GM23248 (cell line): Measurements from ENCODE around the gene MITF. TPM values are rescaled to one million over a fixed set of nuclear protein-coding genes. Genes with fewer than 3 reads are reported as not detected.

ENCODE experiments used
- DNase-seq: peaks from one replicate; pipeline ENCODE4 v3.0.0-alpha.2; 2015
- H2AFZ ChIP-seq: fragments of 200-600 bp; sonication (generic); 2 replicates; pipeline ENCODE4 v1.6.1; 2016; ENCODE audit warnings: antibody characterized with exemption
- H3F3A ChIP-seq: fragments of 200-600 bp; sonication (generic); 2 replicates; pipeline ENCODE4 v1.6.1; 2016; ENCODE audit warnings: mild to moderate bottlenecking, antibody characterized with exemption, mixed run types; ENCODE audit not compliant: insufficient read depth
- H3K27ac ChIP-seq: fragments of 200-600 bp; sonication (generic); 2 replicates; pipeline ENCODE4 v1.5.1; 2016; ENCODE audit warnings: mild to moderate bottlenecking
- H3K27me3 ChIP-seq: fragments of 200-600 bp; sonication (generic); replicated peaks from 2 replicates; pipeline ENCODE4 v1.6.1; 2016; ENCODE audit warnings: mild to moderate bottlenecking; ENCODE audit not compliant: insufficient read depth
- H3K36me3 ChIP-seq: fragments of 200-600 bp; sonication (generic); 2 replicates; pipeline ENCODE4 v1.6.1; 2016; ENCODE audit warnings: low read depth, mild to moderate bottlenecking
- H3K4me1 ChIP-seq: fragments of 200-600 bp; sonication (generic); 2 replicates; pipeline ENCODE4 v1.6.1; 2016; ENCODE audit warnings: mild to moderate bottlenecking; ENCODE audit not compliant: insufficient read depth
- H3K4me2 ChIP-seq: fragments of 200-600 bp; sonication (generic); one replicate; pipeline ENCODE4 v1.6.1; 2016; ENCODE audit warnings: mild to moderate bottlenecking; ENCODE audit not compliant: unreplicated experiment
- H3K4me3 ChIP-seq: fragments of 200-600 bp; sonication (generic); 2 replicates; pipeline ENCODE4 v1.5.1; 2016; ENCODE audit warnings: mild to moderate bottlenecking
- H3K79me2 ChIP-seq: fragments of 200-600 bp; sonication (generic); 2 replicates; pipeline ENCODE4 v1.6.1; 2016; ENCODE audit warnings: mild to moderate bottlenecking; ENCODE audit not compliant: insufficient read depth
- H3K9ac ChIP-seq: fragments of 200-600 bp; sonication (generic); 2 replicates; pipeline ENCODE4 v1.6.1; 2016; ENCODE audit warnings: mild to moderate bottlenecking
- H3K9me2 ChIP-seq: fragments of 200-600 bp; sonication (generic); 2 replicates; pipeline ENCODE4 v1.6.1; 2016; ENCODE audit warnings: mixed run types, mild to moderate bottlenecking, moderate library complexity; ENCODE audit not compliant: insufficient read depth
- H3K9me3 ChIP-seq: fragments of 200-600 bp; sonication (generic); one replicate; pipeline ENCODE4 v1.6.1; 2017; ENCODE audit warnings: low read depth
- H4K20me1 ChIP-seq: fragments of 200-600 bp; sonication (generic); 2 replicates; pipeline ENCODE4 v1.6.0; 2016; ENCODE audit not compliant: insufficient read depth
- EZH2 ChIP-seq: fragments of 200-600 bp; sonication (generic); IDR thresholded peaks from 2 replicates; pipeline ENCODE4 v1.6.1; 2018; ENCODE audit warnings: antibody characterized with exemption, mild to moderate bottlenecking; ENCODE audit not compliant: insufficient read depth, poor library complexity, severe bottlenecking
- EZH2phosphoT487 ChIP-seq: fragments of 200-600 bp; sonication (generic); IDR thresholded peaks from 2 replicates; pipeline ENCODE4 v1.6.1; 2018; ENCODE audit warnings: antibody characterized with exemption, moderate library complexity, mild to moderate bottlenecking, low read depth; ENCODE audit not compliant: insufficient read depth
- WGBS, 2 experiments: methylation state at CpG; one replicate each; pipeline ENCODE4 v1.1.6; 2015 to 2017; ENCODE audit warnings: low lambda C conversion rate in 2 of 2, low coverage in 1 of 2; ENCODE audit errors: missing lambda C conversion rate in 2 of 2; 5-methylcytosine and 5-hydroxymethylcytosine counted together
- in situ Hi-C: fragments of 300-500 bp; cut with MboI; formaldehyde crosslinking; loops from 2 replicates; pipeline ENCODE4 v1.15.0; 2020
- polyA plus RNA-seq: library from polyadenylated mRNA; unstranded; fragments of >200 nt; fragmentation: Nextera tagmentation; extraction: Ambion mirVana; gene quantifications from 2 replicates; pipeline ENCODE4 v1.2.1, GENCODE V29; 2016
- total RNA-seq: library from RNA; depleted of rRNA; stranded (reverse); fragments of >200 nt; shearing (Covaris generic); gene quantifications from 2 replicates; pipeline ENCODE4 v1.2.3, GENCODE V29; 2014

MITF gene
- total and polyA plus RNA-seq, 2 experiments from 2014 or later, result 0.86 to 2.0 TPM

GRCh38 chr3:69938931-69939330 is 199.7 kb downstream of the MITF start:
- TF ChIP-seq EZH2phosphoT487 (no peak), EZH2 (no peak)
- Histone ChIP-seq H3K27ac (no peak overlapping the region), H3K79me2 (no peaks in the 10 kb centered on the region), H3K4me2 (no peak overlapping the region), H2AFZ (no peak overlapping the region), H3K9ac (no peak overlapping the region), H3K4me3 (no peak overlapping the region), H3K36me3 (no peaks in the 10 kb centered on the region), H3K27me3 (no peaks in the 10 kb centered on the region), H3K9me3 (no peaks in the 10 kb centered on the region), H4K20me1 (no peaks in the 10 kb centered on the region), H3F3A (no peaks in the 10 kb centered on the region), H3K4me1 (no peaks in the 10 kb centered on the region), H3K9me2 (no peaks in the 10 kb centered on the region)
- DNase-seq, result no peak
- in situ Hi-C loops, result loop anchor here (25.0 kb wide), 1 partner anchor 252 kb away; no protein-coding TSS in a partner anchor
- 90 to 96% methylated on average over 3 of the region's 3 CpGs for WGBS, 2 experiments

DNA sequence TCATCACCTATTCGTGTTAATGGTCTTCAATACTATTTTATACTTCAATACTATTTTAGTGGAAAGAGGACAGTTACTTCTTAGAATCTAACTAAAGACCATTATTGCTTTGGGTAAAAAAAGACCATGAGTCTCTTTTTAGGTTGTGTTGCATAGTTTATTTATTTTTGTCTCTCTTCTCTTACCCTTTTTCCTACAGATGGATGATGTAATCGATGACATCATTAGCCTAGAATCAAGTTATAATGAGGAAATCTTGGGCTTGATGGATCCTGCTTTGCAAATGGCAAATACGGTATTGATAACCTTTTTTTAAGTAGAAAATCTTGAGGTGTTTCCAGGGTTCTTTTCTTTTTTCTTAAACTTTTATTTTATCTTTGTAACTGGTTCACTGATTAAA is 201.8 kb downstream of the MITF start:
- DNase-seq, result peak; percentile 8
- H4K20me1 ChIP-seq, result no peaks in the 10 kb centered on the region
- H3K9ac ChIP-seq, result no peak overlapping the region
- no peak overlapping the region for H3K4me3 ChIP-seq
- TF ChIP-seq EZH2phosphoT487, result no peak
- TF ChIP-seq EZH2, result no peak
- H3K4me2 ChIP-seq, result no peak overlapping the region
- no peaks in the 10 kb centered on the region for H3K4me1 ChIP-seq
- no peak overlapping the region for H3K27ac ChIP-seq
- H3K36me3 ChIP-seq, result no peaks in the 10 kb centered on the region
- in situ Hi-C loops, result loop anchor here (25.0 kb wide), 1 partner anchor 254 kb away; no protein-coding TSS in a partner anchor
- no peaks in the 10 kb centered on the region for H3F3A ChIP-seq
- H3K79me2 ChIP-seq, result no peaks in the 10 kb centered on the region
- H2AFZ ChIP-seq, result no peak overlapping the region
- H3K9me2 ChIP-seq, result no peaks in the 10 kb centered on the region
- H3K9me3 ChIP-seq, result no peaks in the 10 kb centered on the region
- no peaks in the 10 kb centered on the region for H3K27me3 ChIP-seq
- 96 to 97% methylated on average over 3 of the region's 3 CpGs for WGBS, 2 experiments

GRCh38 chr3:69941439-69942176 is 202.3 kb downstream of the MITF start:
- H2AFZ ChIP-seq, result no peak overlapping the region
- H3K9me2 ChIP-seq, result no peaks in the 10 kb centered on the region
- H3F3A ChIP-seq, result no peaks in the 10 kb centered on the region
- no peaks in the 10 kb centered on the region for H3K4me1 ChIP-seq
- no peaks in the 10 kb centered on the region for H3K27me3 ChIP-seq
- H3K27ac ChIP-seq, result no peak overlapping the region
- no peak overlapping the region for H3K4me3 ChIP-seq
- H3K79me2 ChIP-seq, result no peaks in the 10 kb centered on the region
- DNase-seq, result peak; percentile 9
- in situ Hi-C loops, result loop anchor here (25.0 kb wide), 1 partner anchor 254 kb away; no protein-coding TSS in a partner anchor
- TF ChIP-seq EZH2 (no peak), EZH2phosphoT487 (no peak)
- H3K9ac ChIP-seq, result no peak overlapping the region
- H3K9me3 ChIP-seq, result no peaks in the 10 kb centered on the region
- 75 to 89% methylated on average over 3 of the region's 3 CpGs for WGBS, 2 experiments
- H4K20me1 ChIP-seq, result no peaks in the 10 kb centered on the region
- H3K36me3 ChIP-seq, result no peaks in the 10 kb centered on the region
- H3K4me2 ChIP-seq, result no peak overlapping the region

- no peak overlapping the region for H3K4me2 ChIP-seq
- no peak overlapping the region for H3K27ac ChIP-seq
- no peaks in the 10 kb centered on the region for H3K36me3 ChIP-seq
- H3K9me2 ChIP-seq, result no peaks in the 10 kb centered on the region
- 69 to 70% methylated on average over 3 of the region's 3 CpGs for WGBS, 2 experiments
- TF ChIP-seq EZH2phosphoT487 (no peak), EZH2 (no peak)
- H3K4me3 ChIP-seq, result no peak overlapping the region
- H3K9ac ChIP-seq, result no peak overlapping the region
- H4K20me1 ChIP-seq, result no peaks in the 10 kb centered on the region
- H3K79me2 ChIP-seq, result no peaks in the 10 kb centered on the region
- H3K4me1 ChIP-seq, result no peaks in the 10 kb centered on the region
- H2AFZ ChIP-seq, result no peak overlapping the region
- no peaks in the 10 kb centered on the region for H3K27me3 ChIP-seq
- in situ Hi-C loops, result loop anchor here (25.0 kb wide), 1 partner anchor 258 kb away; no protein-coding TSS in a partner anchor
- DNase-seq, result no peak
- H3F3A ChIP-seq, result no peaks in the 10 kb centered on the region
- no peaks in the 10 kb centered on the region for H3K9me3 ChIP-seq
Measured at GRCh38 chr3:69944931-69945493, 205.7 kb downstream of the MITF start.
